ENCODE data around the gene ST6GAL2. TPM values are rescaled to one million over a fixed set of nuclear protein-coding genes. Genes with fewer than 3 reads are reported as not detected.

Gene ST6GAL2
- total RNA-seq, 2 experiments from 2014 or later: not detected

- TF ChIP-seq CTCF (IDR thresholded peaks at IDR 0.05): no peak
- no peak for DNase-seq
- intact Hi-C loops (cut with micrococcal nuclease): no loop called here
- H3K4me1 Mint-ChIP-seq (ENCODE audit: low read depth): no peaks in the 10 kb centered on the region
- H3K4me3 Mint-ChIP-seq: no peak overlapping the region
- no peaks in the 10 kb centered on the region for H3K27me3 Mint-ChIP-seq
- no peak overlapping the region for H3K27ac Mint-ChIP-seq
- ATAC-seq: no peak
- ChIA-PET CTCF (no interaction called here), POLR2A (no interaction called here)
- H3K9me3 Mint-ChIP-seq: no peaks in the 10 kb centered on the region
- no peaks in the 10 kb centered on the region for H3K36me3 Mint-ChIP-seq (ENCODE audit: low read depth)
Observed at GRCh38 chr2:106839849-106840595, 45.9 kb downstream of the ST6GAL2 start.

- DNase-seq (no peak), ATAC-seq (no peak)
- Mint-ChIP-seq H3K4me1 (ENCODE audit: low read depth) (no peaks in the 10 kb centered on the region), H3K9me3 (no peaks in the 10 kb centered on the region), H3K36me3 (ENCODE audit: low read depth) (no peaks in the 10 kb centered on the region), H3K4me3 (no peak overlapping the region), H3K27ac (no peak overlapping the region), H3K27me3 (no peaks in the 10 kb centered on the region)
- ChIA-PET CTCF (no interaction called here), POLR2A (no interaction called here)
- intact Hi-C loops (cut with micrococcal nuclease): no loop called here
- TF ChIP-seq CTCF (IDR thresholded peaks at IDR 0.05): no peak
Observed at GRCh38 chr2:106833256-106833655, 52.7 kb downstream of the ST6GAL2 start.

GRCh38 chr2:106831816-106832569, 54.0 kb downstream of the ST6GAL2 start:
- CTCF ChIA-PET: no interaction called here
- POLR2A ChIA-PET: no interaction called here

GRCh38 chr2:106831241-106831640, 54.7 kb downstream of the ST6GAL2 start:
- Mint-ChIP-seq H3K27ac (no peak overlapping the region), H3K36me3 (ENCODE audit: low read depth) (no peaks in the 10 kb centered on the region), H3K4me1 (ENCODE audit: low read depth) (no peaks in the 10 kb centered on the region), H3K9me3 (no peaks in the 10 kb centered on the region), H3K27me3 (no peaks in the 10 kb centered on the region), H3K4me3 (no peak overlapping the region)
- DNase-seq (no peak), ATAC-seq (no peak)
- no peak for TF ChIP-seq CTCF (IDR thresholded peaks at IDR 0.05)
- ChIA-PET POLR2A (no interaction called here), CTCF (no interaction called here)
- intact Hi-C loops (cut with micrococcal nuclease): no loop called here

More at GRCh38 chr2:106831816-106832569, 54.0 kb downstream of the ST6GAL2 start:
- Mint-ChIP-seq H3K36me3 (ENCODE audit: low read depth) (no peaks in the 10 kb centered on the region), H3K9me3 (no peaks in the 10 kb centered on the region), H3K4me1 (ENCODE audit: low read depth) (no peaks in the 10 kb centered on the region), H3K27ac (no peak overlapping the region), H3K4me3 (no peak overlapping the region), H3K27me3 (no peaks in the 10 kb centered on the region)
- intact Hi-C loops (cut with micrococcal nuclease): no loop called here
- DNase-seq (no peak), ATAC-seq (no peak)
- no peak for TF ChIP-seq CTCF (IDR thresholded peaks at IDR 0.05)

GRCh38 chr2:106830191-106830590, 55.8 kb downstream of the ST6GAL2 start:
- Mint-ChIP-seq H3K27me3 (no peaks in the 10 kb centered on the region), H3K27ac (no peak overlapping the region), H3K4me1 (ENCODE audit: low read depth) (no peaks in the 10 kb centered on the region), H3K36me3 (ENCODE audit: low read depth) (no peaks in the 10 kb centered on the region), H3K4me3 (no peak overlapping the region), H3K9me3 (peaks cover under 1% of the 10 kb centered on the region)
- CTCF ChIA-PET: no interaction called here
- DNase-seq (no peak), ATAC-seq (no peak)
- intact Hi-C loops (cut with micrococcal nuclease): no loop called here
- TF ChIP-seq CTCF (IDR thresholded peaks at IDR 0.05): no peak
- POLR2A ChIA-PET: no interaction called here
